H1 (cell line): ENCODE measurements around the gene ARHGEF28.
A peak's percentile ranks its signal among the peaks of the same experiment; 100 is the strongest.

Experiments used
- EZH2 ChIP-seq: fragments of 200-600 bp; sonication (generic); IDR thresholded peaks from 2 replicates; pipeline ENCODE4 v1.7.1; 2012; ENCODE audit warnings: low read depth, mild to moderate bottlenecking, moderate library complexity, low read length, inconsistent platforms; ENCODE audit not compliant: severe bottlenecking
- RAD21 ChIP-seq, 2 experiments: IDR thresholded peaks in 1 of 2; conservative IDR thresholded peaks in 1 of 2; 2 replicates each; pipeline ENCODE4 v1.6.1; 2011; ENCODE audit warnings: low read depth in 2 of 2, low read length in 2 of 2, improper control_type of control experiment in 1 of 2, inconsistent platforms in 1 of 2, mild to moderate bottlenecking in 1 of 2, moderate library complexity in 1 of 2
- SIN3A ChIP-seq, 2 experiments: IDR thresholded peaks in 1 of 2; conservative IDR thresholded peaks in 1 of 2; 2 replicates each; pipeline ENCODE4 v1.6.1; 2011 to 2012; ENCODE audit warnings: low read length in 2 of 2, improper control_type of control experiment in 1 of 2, low read depth in 1 of 2, mild to moderate bottlenecking in 1 of 2
- SIX5 ChIP-seq: IDR thresholded peaks from 2 replicates; pipeline ENCODE4 v1.6.1; 2011; ENCODE audit warnings: mild to moderate bottlenecking, low read depth, low read length
- TAF7 ChIP-seq: optimal IDR thresholded peaks from 2 replicates; pipeline ENCODE3; 2011; ENCODE audit warnings: low read depth, mild to moderate bottlenecking, inconsistent platforms, low read length, moderate library complexity, borderline replicate concordance
- ZNF274 ChIP-seq: IDR thresholded peaks from 2 replicates; pipeline ENCODE4 v1.7.0; 2012; ENCODE audit warnings: low read length, borderline replicate concordance; ENCODE audit errors: extremely low read depth
- TF ChIP-seq, protein P1 (sequence below): IDR thresholded peaks from 2 replicates; pipeline ENCODE4 v1.6.1; 2011; ENCODE audit warnings: low read length, improper control_type of control experiment
- TF ChIP-seq, protein P2 (sequence below), 3 experiments: IDR thresholded peaks; 1 replicate in 2 of 3; 2 replicates in 1 of 3; pipeline versions ENCODE4 v1.5.1 to v1.6.1; 2011; ENCODE audit warnings: low read length in 3 of 3, mild to moderate bottlenecking in 3 of 3, inconsistent platforms in 2 of 3, low read depth in 1 of 3, moderate library complexity in 1 of 3; ENCODE audit not compliant: insufficient read depth in 1 of 3; ENCODE audit errors: control extremely low read depth in 1 of 3
- TF ChIP-seq, protein P3 (sequence below): IDR thresholded peaks from 2 replicates; pipeline ENCODE4 v1.6.1; 2012; ENCODE audit warnings: inconsistent platforms

DNA sequence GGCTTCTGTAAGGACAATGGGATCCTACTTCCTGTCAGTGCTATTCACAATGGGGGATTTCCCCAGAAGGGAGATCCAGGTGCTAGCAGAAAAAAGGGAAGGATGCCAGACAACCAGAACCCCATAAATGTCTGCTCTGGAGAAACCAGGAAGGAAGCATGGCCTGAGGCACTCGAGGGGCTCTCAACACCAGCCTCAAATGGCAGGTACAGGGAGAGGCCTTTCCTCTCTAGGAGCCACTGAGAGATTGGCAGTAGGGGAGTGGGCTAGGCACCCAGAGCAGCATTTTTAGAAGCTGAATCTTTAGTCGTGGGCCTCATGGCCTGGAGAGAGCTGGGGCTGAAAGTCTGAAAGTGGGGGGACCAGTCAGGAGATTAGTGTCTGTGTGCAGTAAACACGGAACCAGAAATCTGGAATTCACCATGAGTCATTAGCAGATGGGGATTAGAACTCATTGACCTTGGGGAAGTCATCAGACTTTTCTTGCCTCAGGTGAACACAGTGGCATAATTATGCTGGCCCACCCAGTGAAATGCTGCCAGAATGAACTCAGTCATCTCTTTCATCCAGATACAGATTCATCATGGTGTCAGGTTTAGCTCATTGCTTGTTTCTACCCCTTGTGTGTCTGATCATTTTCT is 28.3 kb downstream of the ARHGEF28 start:
- TF ChIP-seq, protein P1, sequence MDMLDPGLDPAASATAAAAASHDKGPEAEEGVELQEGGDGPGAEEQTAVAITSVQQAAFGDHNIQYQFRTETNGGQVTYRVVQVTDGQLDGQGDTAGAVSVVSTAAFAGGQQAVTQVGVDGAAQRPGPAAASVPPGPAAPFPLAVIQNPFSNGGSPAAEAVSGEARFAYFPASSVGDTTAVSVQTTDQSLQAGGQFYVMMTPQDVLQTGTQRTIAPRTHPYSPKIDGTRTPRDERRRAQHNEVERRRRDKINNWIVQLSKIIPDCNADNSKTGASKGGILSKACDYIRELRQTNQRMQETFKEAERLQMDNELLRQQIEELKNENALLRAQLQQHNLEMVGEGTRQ: no peak
- TF ChIP-seq EZH2: no peak
- no peak for TF ChIP-seq TAF7
- TF ChIP-seq SIX5: no peak
- TF ChIP-seq, protein P2, sequence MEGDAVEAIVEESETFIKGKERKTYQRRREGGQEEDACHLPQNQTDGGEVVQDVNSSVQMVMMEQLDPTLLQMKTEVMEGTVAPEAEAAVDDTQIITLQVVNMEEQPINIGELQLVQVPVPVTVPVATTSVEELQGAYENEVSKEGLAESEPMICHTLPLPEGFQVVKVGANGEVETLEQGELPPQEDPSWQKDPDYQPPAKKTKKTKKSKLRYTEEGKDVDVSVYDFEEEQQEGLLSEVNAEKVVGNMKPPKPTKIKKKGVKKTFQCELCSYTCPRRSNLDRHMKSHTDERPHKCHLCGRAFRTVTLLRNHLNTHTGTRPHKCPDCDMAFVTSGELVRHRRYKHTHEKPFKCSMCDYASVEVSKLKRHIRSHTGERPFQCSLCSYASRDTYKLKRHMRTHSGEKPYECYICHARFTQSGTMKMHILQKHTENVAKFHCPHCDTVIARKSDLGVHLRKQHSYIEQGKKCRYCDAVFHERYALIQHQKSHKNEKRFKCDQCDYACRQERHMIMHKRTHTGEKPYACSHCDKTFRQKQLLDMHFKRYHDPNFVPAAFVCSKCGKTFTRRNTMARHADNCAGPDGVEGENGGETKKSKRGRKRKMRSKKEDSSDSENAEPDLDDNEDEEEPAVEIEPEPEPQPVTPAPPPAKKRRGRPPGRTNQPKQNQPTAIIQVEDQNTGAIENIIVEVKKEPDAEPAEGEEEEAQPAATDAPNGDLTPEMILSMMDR (IDR thresholded peaks at IDR 0.05; ENCODE audit: control extremely low read depth in 1 of 3, insufficient read depth in 1 of 3, low read depth in 1 of 3, low read length in 3 of 3): no peak
- no peak for TF ChIP-seq ZNF274
- TF ChIP-seq, protein P3, sequence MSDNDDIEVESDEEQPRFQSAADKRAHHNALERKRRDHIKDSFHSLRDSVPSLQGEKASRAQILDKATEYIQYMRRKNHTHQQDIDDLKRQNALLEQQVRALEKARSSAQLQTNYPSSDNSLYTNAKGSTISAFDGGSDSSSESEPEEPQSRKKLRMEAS: peak; percentile 56
- no peak for TF ChIP-seq SIN3A (conservative IDR thresholded peaks at IDR 0.05 in 1 of 2, IDR thresholded peaks at IDR 0.05 in 1 of 2; ENCODE audit: low read depth in 1 of 2, low read length in 2 of 2)
- TF ChIP-seq RAD21 (IDR thresholded peaks at IDR 0.05 in 1 of 2, conservative IDR thresholded peaks at IDR 0.05 in 1 of 2; ENCODE audit: low read depth in 2 of 2, low read length in 2 of 2): no peak
